AG04449 (cell line): ENCODE data around the gene ASTL.

Experiments used
- CTCF ChIA-PET: fragments of 350-600 bp; formaldehyde crosslinking; extraction: SDS; loops from one replicate; lab custom pipeline; 2021; ENCODE audit warnings: antibody characterized with exemption; lab: Yijun Ruan, JAX
- POLR2A ChIA-PET: fragments of 400-600, 350-600 bp; formaldehyde crosslinking; extraction: SDS; loops from one replicate; lab custom pipeline; 2020; ENCODE audit warnings: antibody characterized with exemption, inconsistent platforms; lab: Yijun Ruan, JAX
- DNase-seq: peaks from one replicate; pipeline ENCODE4 v3.0.0-alpha.2; 2010; ENCODE audit warnings: low read depth, low spot score
- H3K4me3 ChIP-seq: 2 replicates; pipeline ENCODE4 v1.5.1; 2011; ENCODE audit warnings: low read depth, mild to moderate bottlenecking, control low read depth, low read length
- CTCF ChIP-seq: IDR thresholded peaks from one replicate; pipeline ENCODE4 v1.5.1; 2011; ENCODE audit warnings: mild to moderate bottlenecking, moderate library complexity, low read length, control low read depth, inconsistent platforms; ENCODE audit not compliant: insufficient read depth; ENCODE audit errors: missing control alignments

The ASTL gene

GRCh38 chr2:96147593-96148201, 9.4 kb upstream of the ASTL start:
- no peak overlapping the region for H3K4me3 ChIP-seq
- no peak for DNase-seq
- ChIA-PET POLR2A (interaction anchor here (1.2 kb wide), 1 partner anchor 60 kb away, joined by 3 read pairs; no protein-coding TSS in a partner anchor), CTCF (interaction anchor here (1.0 to 5.7 kb wide), 6 partner anchors 10 to 125 kb away, joined by 3 to 41 read pairs (median 4); partner anchors contain the start of gene ASTL)
- no peak for TF ChIP-seq CTCF

DNA sequence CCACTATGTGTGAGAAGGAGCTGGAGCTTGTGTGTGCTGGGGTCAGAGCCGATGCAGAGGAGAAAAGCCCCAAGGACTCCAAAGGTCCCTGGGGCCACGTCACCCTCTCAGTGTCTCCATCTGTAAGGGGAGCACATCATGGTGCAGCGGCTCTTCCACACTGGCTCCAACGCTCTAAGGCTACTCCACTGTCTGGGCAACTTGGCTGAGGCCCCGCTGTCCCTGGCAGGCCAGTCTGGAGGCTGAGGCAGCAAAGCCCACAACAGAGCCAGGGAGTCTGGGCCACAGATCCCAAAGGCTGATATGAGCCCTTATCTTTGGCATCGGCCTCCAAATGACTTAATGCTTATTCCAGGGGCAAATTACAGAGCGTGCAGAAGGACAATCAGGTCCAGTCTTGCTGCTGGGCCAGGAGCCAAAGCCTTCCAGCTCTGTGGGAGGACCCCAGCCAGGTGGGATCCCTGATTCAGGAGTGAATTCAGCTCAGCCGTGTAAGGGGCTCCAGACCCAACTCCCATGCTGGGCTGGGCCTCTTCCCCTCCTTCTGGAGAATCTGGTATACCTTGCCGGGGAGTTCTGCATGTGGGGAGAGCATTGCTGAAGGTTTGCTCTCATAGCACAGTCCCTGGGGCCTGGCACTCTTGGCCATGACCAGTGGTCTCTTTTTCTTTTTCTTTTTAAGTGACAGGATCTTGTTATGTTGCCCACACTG, 8.7 kb upstream of the ASTL start:
- DNase-seq, result no peak

GRCh38 chr2:96146153-96146880, 8.0 kb upstream of the ASTL start:
- ChIA-PET POLR2A (no interaction called here), CTCF (interaction anchor here (1.3 to 5.7 kb wide), 4 partner anchors 8 to 29 kb away, joined by 4 to 41 read pairs (median 12); partner anchors contain the start of gene ASTL)
- DNase-seq, result no peak
- no peak overlapping the region for H3K4me3 ChIP-seq
- no peak for TF ChIP-seq CTCF

More for the DNA sequence above, 8.7 kb upstream of the ASTL start:
- no peak for TF ChIP-seq CTCF
- ChIA-PET CTCF (interaction anchor here (1.3 to 5.7 kb wide), 4 partner anchors 9 to 125 kb away, joined by 3 to 41 read pairs (median 12); partner anchors contain the start of gene ASTL), POLR2A (interaction anchor here (1.2 kb wide), 1 partner anchor 61 kb away, joined by 3 read pairs; no protein-coding TSS in a partner anchor)
- no peak overlapping the region for H3K4me3 ChIP-seq

- peak overlapping the region; percentile 61 for H3K4me3 ChIP-seq
- ChIA-PET POLR2A (no interaction called here), CTCF (interaction anchor here (1.4 to 3.1 kb wide), 3 partner anchors 29 kb away, joined by 4 to 20 read pairs (median 16); no protein-coding TSS in a partner anchor)
- no peak for TF ChIP-seq CTCF
- no peak for DNase-seq
These were observed 7.5 kb upstream of the ASTL start for GRCh38 chr2:96145848-96146152.

DNA sequence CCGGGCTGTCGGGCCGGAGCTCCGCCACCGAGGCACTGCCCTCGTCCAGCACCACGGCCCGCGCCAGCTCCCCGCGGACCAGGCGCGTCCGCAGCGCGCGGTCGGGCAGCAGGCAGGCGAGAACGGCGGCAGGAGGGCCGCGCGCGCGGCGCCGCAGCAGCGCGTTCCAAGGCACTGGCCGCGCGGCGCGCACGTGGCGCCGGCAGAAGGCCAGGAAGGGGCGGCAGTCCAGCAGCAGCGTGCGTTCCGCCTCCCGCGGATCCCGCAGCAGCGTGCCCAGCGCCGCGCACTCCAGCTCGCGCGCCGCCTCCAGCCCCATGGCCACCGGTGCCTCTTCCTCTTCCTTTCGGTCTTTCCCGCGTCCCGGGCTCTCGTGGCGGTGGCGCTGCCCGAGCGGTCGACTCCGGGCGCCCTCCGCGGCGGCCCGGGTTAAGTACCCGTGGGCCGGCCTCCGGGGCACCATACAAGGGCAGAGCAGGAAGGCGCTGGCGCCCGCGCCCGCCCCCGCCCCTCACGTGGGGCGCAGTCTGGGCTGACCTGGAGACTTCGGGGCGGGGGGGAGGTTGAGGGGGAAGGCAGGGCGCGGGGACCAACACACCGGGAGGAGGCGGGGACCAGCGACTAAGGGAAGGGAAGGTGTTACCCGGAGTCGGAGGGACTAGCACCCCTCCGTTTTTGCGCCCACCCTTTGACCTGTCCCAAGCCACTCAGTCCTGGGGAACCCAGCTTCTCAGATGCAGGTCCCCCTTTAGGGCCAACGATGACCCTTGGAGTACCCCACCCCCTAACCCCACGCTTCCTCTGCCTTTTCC, 6.9 kb upstream of the ASTL start, which contains the start of gene DUSP2:
Gene DUSP2, minus strand, starts transcription at position 405 of the 812 bp plus-strand sequence. Its CDS starts 86 bp downstream, at position 319.
- CTCF ChIA-PET, result interaction anchor here (0.6 to 2.6 kb wide), 6 partner anchors 13 to 191 kb away, joined by 3 to 16 read pairs (median 4); partner anchors contain the start of gene NCAPH
- peak within 1 kb of the TSS; percentile 61 for H3K4me3 ChIP-seq
- no peak for TF ChIP-seq CTCF
- DNase-seq, result no peak
- POLR2A ChIA-PET, result interaction anchor here (0.6 to 1.3 kb wide), 5 partner anchors 8 to 63 kb away, joined by 3 to 4 read pairs (median 3); partner anchors contain the start of gene STARD7
